ENCODE results near the gene GASK1B. TPM values are rescaled to one million over a fixed set of nuclear protein-coding genes. Genes with fewer than 3 reads are reported as not detected.

GASK1B gene
- total RNA-seq, 2 experiments from 2014 or later, result 0.22 to 0.28 TPM

DNA sequence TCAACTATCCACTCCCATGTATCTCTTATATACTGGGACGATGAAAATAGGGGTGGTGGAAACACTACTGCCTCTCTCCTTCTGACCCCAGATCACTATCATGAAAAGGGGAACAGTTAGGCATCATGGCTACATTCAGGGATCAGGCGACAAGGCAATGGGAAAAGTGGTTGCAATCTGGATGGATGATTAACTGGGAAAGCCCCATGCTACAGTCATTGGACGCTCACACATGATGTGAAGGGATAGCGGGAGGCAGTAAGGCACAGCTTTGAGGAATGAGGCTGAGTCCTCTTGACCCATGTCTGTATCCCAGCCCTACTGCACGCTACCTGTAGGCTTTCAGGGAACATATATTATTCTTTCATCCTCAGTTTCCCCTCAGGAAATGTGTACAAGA is 10.2 kb downstream of the GASK1B start:
- ChIA-PET CTCF (no interaction called here), POLR2A (no interaction called here)
- peak in 2 of 14 experiments; percentile 34 to 45 for DNase-seq

DNA sequence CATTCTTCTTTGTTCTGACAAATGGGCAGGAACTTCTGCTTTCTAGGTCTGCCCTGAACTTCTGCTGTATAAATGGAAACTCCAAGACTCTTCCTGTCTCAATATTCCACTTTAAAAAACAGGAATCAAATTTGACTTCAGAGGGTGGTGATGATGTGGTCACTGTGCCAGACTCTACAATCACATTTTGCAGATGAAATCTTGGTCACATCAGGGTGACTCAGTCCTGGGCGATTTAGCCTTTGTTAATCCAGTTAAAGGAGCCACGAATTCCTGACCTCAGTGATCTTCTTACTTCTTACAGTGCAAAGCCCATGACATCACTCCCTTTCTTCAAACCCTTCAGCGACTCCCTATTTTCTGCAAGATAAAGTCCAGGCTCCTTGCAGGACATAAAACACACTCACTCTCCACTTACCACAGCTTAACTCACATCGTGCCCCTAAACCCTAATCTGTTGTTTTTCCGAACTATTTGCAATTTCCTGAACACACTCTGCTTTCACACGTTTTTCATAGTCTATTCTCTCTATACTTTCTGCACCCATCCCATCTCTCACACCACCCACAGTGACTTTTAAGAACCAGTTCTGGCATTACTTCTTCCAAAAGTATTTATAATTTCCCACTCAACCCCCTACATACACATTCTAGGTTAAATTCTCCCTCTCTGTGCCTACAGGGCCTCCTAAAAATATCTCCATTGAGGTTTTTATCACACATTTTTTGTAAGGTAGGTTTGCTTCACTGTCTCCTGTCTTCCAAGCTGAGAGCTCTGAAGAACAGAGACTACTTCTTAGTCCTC is 11.1 kb downstream of the GASK1B start:
- Mint-ChIP-seq H3K27me3 (peaks cover 15% of the 10 kb centered on the region), H3K4me3 (no peak overlapping the region), H3K9me3 (no peaks in the 10 kb centered on the region), H3K4me1 (ENCODE audit: low read depth) (no peaks in the 10 kb centered on the region), H3K36me3 (ENCODE audit: low read depth) (no peaks in the 10 kb centered on the region), H3K27ac (no peak overlapping the region)
- Histone ChIP-seq H3K4me1 (ENCODE audit: insufficient read depth, low read length) (no peaks in the 10 kb centered on the region), H3K27me3 (ENCODE audit: control insufficient read depth in 1 of 2, insufficient read depth in 2 of 2, low read length in 2 of 2) (no peaks in the 10 kb centered on the region), H3K27ac (ENCODE audit: low read depth in 1 of 2, low read length in 2 of 2) (no peak overlapping the region), H3K9me3 (ENCODE audit: control insufficient read depth in 1 of 2, insufficient read depth in 1 of 2, low read length in 2 of 2) (no peaks in the 10 kb centered on the region), H3K4me3 (ENCODE audit: low read length) (no peak overlapping the region), H3K36me3 (ENCODE audit: insufficient read depth, low read length) (no peaks in the 10 kb centered on the region)
- TF ChIP-seq, protein P1, sequence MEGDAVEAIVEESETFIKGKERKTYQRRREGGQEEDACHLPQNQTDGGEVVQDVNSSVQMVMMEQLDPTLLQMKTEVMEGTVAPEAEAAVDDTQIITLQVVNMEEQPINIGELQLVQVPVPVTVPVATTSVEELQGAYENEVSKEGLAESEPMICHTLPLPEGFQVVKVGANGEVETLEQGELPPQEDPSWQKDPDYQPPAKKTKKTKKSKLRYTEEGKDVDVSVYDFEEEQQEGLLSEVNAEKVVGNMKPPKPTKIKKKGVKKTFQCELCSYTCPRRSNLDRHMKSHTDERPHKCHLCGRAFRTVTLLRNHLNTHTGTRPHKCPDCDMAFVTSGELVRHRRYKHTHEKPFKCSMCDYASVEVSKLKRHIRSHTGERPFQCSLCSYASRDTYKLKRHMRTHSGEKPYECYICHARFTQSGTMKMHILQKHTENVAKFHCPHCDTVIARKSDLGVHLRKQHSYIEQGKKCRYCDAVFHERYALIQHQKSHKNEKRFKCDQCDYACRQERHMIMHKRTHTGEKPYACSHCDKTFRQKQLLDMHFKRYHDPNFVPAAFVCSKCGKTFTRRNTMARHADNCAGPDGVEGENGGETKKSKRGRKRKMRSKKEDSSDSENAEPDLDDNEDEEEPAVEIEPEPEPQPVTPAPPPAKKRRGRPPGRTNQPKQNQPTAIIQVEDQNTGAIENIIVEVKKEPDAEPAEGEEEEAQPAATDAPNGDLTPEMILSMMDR (IDR thresholded peaks at IDR 0.05), result no peak
- intact Hi-C loops (cut with DNase I, micrococcal nuclease), result no loop called here
- CTCF ChIA-PET, result no interaction called here
- peak in 2 of 14 experiments; percentile 58 to 69 for DNase-seq
- POLR2A ChIA-PET, result no interaction called here
- no peak for ATAC-seq (ENCODE audit: poor library complexity)

More for the DNA sequence above, 10.2 kb downstream of the GASK1B start:
- H3K9me3 ChIP-seq (ENCODE audit: control insufficient read depth in 1 of 2, insufficient read depth in 1 of 2, low read length in 2 of 2), result no peaks in the 10 kb centered on the region
- no peaks in the 10 kb centered on the region for H3K27me3 ChIP-seq (ENCODE audit: control insufficient read depth in 1 of 2, insufficient read depth in 2 of 2, low read length in 2 of 2)
- TF ChIP-seq, protein P1 (IDR thresholded peaks at IDR 0.05), result no peak
- intact Hi-C loops (cut with DNase I, micrococcal nuclease), result no loop called here
- H3K36me3 ChIP-seq (ENCODE audit: insufficient read depth, low read length), result no peaks in the 10 kb centered on the region
- Mint-ChIP-seq H3K27me3 (peaks cover 15% of the 10 kb centered on the region), H3K9me3 (no peaks in the 10 kb centered on the region), H3K36me3 (ENCODE audit: low read depth) (no peaks in the 10 kb centered on the region), H3K4me3 (no peak overlapping the region), H3K4me1 (ENCODE audit: low read depth) (no peaks in the 10 kb centered on the region), H3K27ac (no peak overlapping the region)
- H3K27ac ChIP-seq (ENCODE audit: low read depth in 1 of 2, low read length in 2 of 2), result no peak overlapping the region
- no peak overlapping the region for H3K4me3 ChIP-seq (ENCODE audit: low read length)
- ATAC-seq (ENCODE audit: poor library complexity), result no peak
- H3K4me1 ChIP-seq (ENCODE audit: insufficient read depth, low read length), result no peaks in the 10 kb centered on the region

DNA sequence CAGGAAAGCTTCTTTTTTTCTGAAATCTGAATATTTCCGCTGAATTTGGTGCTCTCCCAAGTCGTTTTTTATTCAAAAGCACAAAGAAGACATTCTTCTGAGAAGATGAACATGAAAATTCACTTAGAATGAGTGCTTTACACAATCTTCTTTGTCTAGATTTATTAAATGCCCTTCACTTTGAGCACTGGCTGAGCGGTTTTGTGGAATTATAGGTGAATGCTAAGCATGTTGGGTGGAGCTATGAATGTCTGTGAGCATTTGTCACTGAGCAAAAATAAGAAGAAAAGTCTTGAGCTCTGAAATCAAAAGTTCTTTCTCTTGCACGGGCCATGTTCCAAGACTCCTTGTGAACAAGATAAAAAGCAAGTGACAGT is 13.1 kb downstream of the GASK1B start:
- DNase-seq (no peak), ATAC-seq (ENCODE audit: poor library complexity) (no peak)
- Histone ChIP-seq H3K27ac (ENCODE audit: low read depth in 1 of 2, low read length in 2 of 2) (no peak overlapping the region), H3K4me1 (ENCODE audit: insufficient read depth, low read length) (no peaks in the 10 kb centered on the region), H3K9me3 (ENCODE audit: control insufficient read depth in 1 of 2, insufficient read depth in 1 of 2, low read length in 2 of 2) (no peaks in the 10 kb centered on the region), H3K27me3 (ENCODE audit: control insufficient read depth in 1 of 2, insufficient read depth in 2 of 2, low read length in 2 of 2) (no peaks in the 10 kb centered on the region), H3K4me3 (ENCODE audit: low read length) (no peak overlapping the region), H3K36me3 (ENCODE audit: insufficient read depth, low read length) (no peaks in the 10 kb centered on the region)
- no peak overlapping the region for H3K4me3 Mint-ChIP-seq
- CTCF ChIA-PET, result no interaction called here
- intact Hi-C loops (cut with DNase I, micrococcal nuclease), result no loop called here
- H3K4me1 Mint-ChIP-seq (ENCODE audit: low read depth), result no peaks in the 10 kb centered on the region
- peaks cover 15% of the 10 kb centered on the region for H3K27me3 Mint-ChIP-seq
- no peaks in the 10 kb centered on the region for H3K36me3 Mint-ChIP-seq (ENCODE audit: low read depth)
- POLR2A ChIA-PET, result no interaction called here
- TF ChIP-seq, protein P1 (IDR thresholded peaks at IDR 0.05), result no peak
- H3K27ac Mint-ChIP-seq, result no peak overlapping the region
- H3K9me3 Mint-ChIP-seq, result no peaks in the 10 kb centered on the region
